22Rv1 (cell line): ENCODE measurements around the gene ANAPC4.
"Not testable (repeated sequence)": the region's sequence is repeated elsewhere in the genome, so short reads cannot be mapped to it uniquely, and the experiment has no call there.

Experiments
- H3K27ac ChIP-seq: fragments of 450-650 bp; 2 replicates; pipeline ENCODE4 v1.5.1; 2017
- CTCF ChIP-seq: fragments of 450-650 bp; IDR thresholded peaks from 2 replicates; pipeline ENCODE4 v1.5.1; 2017; ENCODE audit warnings: mild to moderate bottlenecking
- ZFX ChIP-seq: fragments of 450-650 bp; IDR thresholded peaks from 2 replicates; pipeline ENCODE4 v1.6.1; 2017; ENCODE audit warnings: antibody characterized with exemption, borderline replicate concordance

ANAPC4 gene

GRCh38 chr4:25376754-25377571, at the start of gene ANAPC4:
TSS of gene ANAPC4 (plus strand) at chr4:25377263. CDS start at chr4:25377428, 165 bp downstream.
- H3K27ac ChIP-seq: peak within 1 kb of the TSS; percentile 67
- TF ChIP-seq CTCF (no peak), ZFX (no peak)

- not testable (repeated sequence) for H3K27ac ChIP-seq
Measured at GRCh38 chr4:25328463-25328862, 48.6 kb upstream of the ANAPC4 start.

- TF ChIP-seq ZFX (no peak), CTCF (no peak)
- no peak overlapping the region for H3K27ac ChIP-seq
Measured at GRCh38 chr4:25330335-25330734, 46.7 kb upstream of the ANAPC4 start.

GRCh38 chr4:25330905-25331808, 45.9 kb upstream of the ANAPC4 start:
- H3K27ac ChIP-seq: no peak overlapping the region

GRCh38 chr4:25343671-25344070, 33.4 kb upstream of the ANAPC4 start:
- TF ChIP-seq CTCF (no peak), ZFX (no peak)
- no peak overlapping the region for H3K27ac ChIP-seq

More at GRCh38 chr4:25330905-25331808, 45.9 kb upstream of the ANAPC4 start:
- TF ChIP-seq CTCF (no peak), ZFX (no peak)

GRCh38 chr4:25345744-25346143, 31.3 kb upstream of the ANAPC4 start:
- H3K27ac ChIP-seq: no peak overlapping the region
- TF ChIP-seq ZFX (no peak), CTCF (no peak)

GRCh38 chr4:25346913-25347312, 30.1 kb upstream of the ANAPC4 start:
- no peak overlapping the region for H3K27ac ChIP-seq
- no peak for TF ChIP-seq CTCF
- no peak for TF ChIP-seq ZFX
